Omental fat pad (tissue), 4 donors: ENCODE results near the gene RCOR2. TPM values are rescaled to one million over a fixed set of nuclear protein-coding genes. Genes with fewer than 3 reads are reported as not detected.

Experiments used
- ATAC-seq: fragments of 150-250 bp; one replicate; pipeline ENCODE4 v1.9.1; 2016; ENCODE audit warnings: mild to moderate bottlenecking, moderate library complexity; ENCODE audit not compliant: low FRiP score
- DNase-seq: peaks from one replicate; pipeline ENCODE4 v3.0.0-alpha.2; 2019; ENCODE audit warnings: low spot score
- total RNA-seq, 4 donors: library from RNA; depleted of rRNA; stranded (reverse); fragments of >200 nt; gene quantifications; one replicate each; pipeline ENCODE4 v1.1.0, GENCODE V29; 2016
- TF ChIP-seq, protein P1 (sequence below), 3 donors: fragments of 450-650 bp; IDR thresholded peaks; one replicate each; pipeline ENCODE4 v1.5.1; 2016 to 2017; ENCODE audit warnings: antibody characterized with exemption in 3 of 3, mild to moderate bottlenecking in 3 of 3, moderate library complexity in 2 of 3

RCOR2 gene
- total RNA-seq, 4 donors from 2014 or later, result 0.32 TPM; not detected in 3

DNA sequence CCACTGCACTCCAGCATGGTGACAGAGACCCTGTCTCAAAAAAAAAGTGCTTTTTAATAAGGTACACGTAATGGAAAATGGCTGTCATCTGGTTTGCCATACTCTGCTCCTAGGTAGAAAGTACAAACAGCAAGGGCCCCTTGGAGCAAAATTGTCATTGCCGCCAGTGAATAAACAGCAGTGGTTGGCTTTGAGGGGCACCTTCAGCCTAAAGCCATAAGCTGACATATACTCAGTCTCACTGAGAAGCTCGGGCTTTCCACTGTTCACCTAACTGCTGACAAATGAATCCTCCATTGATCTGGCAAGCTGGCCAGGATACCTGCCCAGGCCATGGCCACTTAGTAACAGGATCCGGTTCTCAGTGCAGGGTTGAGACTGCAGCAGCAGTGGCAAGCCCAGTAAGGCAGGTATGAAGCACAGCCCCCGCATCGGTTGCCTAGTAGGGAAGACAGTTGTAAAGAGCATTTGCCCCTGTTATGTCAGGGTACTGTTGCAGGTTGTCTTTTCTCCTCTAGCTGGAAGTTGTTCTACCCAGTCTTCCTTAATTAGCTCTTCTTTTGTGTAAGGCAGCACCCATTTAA, 39.2 kb downstream of the RCOR2 start:
- ATAC-seq (no peak), DNase-seq (no peak)
- TF ChIP-seq, protein P1, sequence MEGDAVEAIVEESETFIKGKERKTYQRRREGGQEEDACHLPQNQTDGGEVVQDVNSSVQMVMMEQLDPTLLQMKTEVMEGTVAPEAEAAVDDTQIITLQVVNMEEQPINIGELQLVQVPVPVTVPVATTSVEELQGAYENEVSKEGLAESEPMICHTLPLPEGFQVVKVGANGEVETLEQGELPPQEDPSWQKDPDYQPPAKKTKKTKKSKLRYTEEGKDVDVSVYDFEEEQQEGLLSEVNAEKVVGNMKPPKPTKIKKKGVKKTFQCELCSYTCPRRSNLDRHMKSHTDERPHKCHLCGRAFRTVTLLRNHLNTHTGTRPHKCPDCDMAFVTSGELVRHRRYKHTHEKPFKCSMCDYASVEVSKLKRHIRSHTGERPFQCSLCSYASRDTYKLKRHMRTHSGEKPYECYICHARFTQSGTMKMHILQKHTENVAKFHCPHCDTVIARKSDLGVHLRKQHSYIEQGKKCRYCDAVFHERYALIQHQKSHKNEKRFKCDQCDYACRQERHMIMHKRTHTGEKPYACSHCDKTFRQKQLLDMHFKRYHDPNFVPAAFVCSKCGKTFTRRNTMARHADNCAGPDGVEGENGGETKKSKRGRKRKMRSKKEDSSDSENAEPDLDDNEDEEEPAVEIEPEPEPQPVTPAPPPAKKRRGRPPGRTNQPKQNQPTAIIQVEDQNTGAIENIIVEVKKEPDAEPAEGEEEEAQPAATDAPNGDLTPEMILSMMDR (IDR thresholded peaks at IDR 0.05), result no peak

DNA sequence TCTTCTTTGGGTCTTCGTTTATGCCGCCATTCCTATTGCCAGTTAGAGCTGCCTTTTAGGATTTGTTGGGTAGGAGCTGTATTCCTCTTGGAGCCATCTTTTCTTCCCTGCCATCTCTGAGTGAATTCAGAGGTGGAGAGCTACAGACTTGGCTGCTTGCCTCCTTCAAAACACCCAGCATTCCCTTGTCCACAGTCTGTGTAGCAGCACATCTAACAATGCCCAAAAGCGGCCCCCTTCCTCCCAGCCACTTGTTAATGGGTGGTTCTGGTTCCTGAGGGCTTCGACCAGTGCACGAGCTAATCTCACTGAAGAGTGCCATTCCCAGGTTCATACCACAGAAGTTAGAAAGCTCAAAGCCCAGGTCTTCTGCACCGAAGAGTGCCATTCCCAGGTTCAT, 40.3 kb downstream of the RCOR2 start:
- ATAC-seq (no peak), DNase-seq (no peak)
- TF ChIP-seq, protein P1 (IDR thresholded peaks at IDR 0.05), result no peak

DNA sequence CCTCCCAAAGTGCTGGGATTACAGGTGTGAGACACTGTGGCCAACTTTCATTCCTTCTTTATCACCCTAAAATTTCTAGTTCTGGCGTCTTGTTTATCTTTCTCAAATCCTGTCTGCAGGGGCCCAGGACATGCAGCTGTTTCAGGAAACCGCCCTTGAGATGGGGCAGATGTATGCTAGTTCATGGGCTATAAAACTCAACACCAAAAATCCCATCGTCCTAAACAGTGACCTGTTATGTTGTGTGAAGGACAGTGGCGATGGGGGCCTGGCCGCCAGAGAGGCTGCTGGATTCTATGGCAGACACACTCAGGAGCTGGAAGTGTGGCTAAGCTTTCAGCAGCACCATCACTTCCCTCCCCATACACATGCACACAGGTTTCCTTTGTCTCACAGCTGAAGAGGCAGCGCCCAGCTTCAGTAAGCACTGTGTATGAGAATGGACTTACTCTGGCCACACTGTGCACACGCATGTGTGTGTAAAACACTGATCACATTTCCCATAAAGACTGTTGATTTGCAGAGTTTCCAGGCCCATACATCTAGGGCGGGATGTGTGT, 41.4 kb downstream of the RCOR2 start:
- no peak for ATAC-seq
- TF ChIP-seq, protein P1 (IDR thresholded peaks at IDR 0.05), result no peak
- DNase-seq, result no peak

DNA sequence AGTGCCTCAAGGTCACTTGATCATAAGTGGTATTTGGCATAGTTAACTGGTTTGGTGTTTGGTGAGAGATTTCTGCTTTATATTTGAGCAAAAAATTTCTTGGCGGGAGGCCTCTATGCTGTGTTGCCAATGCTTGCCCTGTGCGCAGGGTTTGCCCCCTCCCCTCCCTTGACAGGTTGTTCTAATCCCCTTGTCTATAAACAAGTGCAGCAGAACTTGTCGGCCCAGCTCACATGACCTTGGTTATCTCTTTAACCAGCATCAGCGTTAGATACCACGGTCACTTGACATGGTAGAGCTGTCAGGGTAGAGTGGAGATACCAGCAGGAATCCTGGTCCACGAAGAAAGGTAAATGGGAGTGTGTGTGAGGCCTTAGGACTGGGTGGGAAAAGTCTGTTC, 42.5 kb downstream of the RCOR2 start:
- DNase-seq (no peak), ATAC-seq (no peak)
- TF ChIP-seq, protein P1 (IDR thresholded peaks at IDR 0.05), result no peak

DNA sequence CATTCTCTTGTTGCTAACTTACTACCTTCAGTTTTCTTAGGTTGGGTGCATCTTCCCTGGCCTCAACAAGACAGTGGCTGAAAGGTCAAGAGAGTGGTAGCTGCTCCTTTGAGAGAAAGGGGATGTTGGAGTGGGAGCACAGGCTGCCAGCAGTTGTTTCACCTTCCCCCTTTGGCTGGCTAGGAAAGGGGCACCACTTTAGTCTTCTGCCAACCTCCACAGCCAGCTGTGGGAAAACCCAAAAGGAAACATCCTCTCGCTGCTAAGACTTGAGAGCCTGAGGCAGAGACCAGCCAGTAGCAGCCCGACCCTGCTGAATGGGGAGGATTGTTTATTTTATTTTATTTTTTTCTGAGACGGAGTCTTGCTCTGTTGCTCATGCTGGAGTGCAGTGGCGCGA, 43.7 kb downstream of the RCOR2 start:
- ATAC-seq, result no peak
- no peak for DNase-seq
- TF ChIP-seq, protein P1 (IDR thresholded peaks at IDR 0.05), result no peak

DNA sequence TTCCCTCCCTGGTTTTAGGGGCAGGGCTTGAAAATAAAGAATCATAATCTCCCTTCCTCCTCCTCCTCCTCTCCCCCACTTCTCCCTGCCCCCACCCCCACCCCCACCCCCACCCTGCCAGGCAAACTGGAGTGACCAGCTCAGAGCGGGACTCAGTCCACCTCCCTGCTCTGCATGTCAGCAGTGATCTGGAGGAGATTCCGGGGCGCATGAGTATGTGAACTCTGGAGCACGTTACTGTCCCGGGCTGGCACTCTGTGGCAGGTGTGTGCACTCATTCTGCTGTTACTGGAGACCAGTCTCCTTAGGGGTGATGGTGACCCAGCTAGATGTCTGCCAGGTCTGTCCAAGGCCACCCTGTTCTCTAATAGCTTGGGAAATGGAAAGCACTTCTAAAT, 44.2 kb downstream of the RCOR2 start:
- TF ChIP-seq, protein P1 (IDR thresholded peaks at IDR 0.05), result no peak
- no peak for ATAC-seq
- no peak for DNase-seq
